Fibroblast of the conjunctiva (primary cell): Measurements from ENCODE around the gene PLEKHG5.
A peak's percentile ranks its signal among the peaks of the same experiment; 100 is the strongest.
"Not testable (repeated sequence)": the region's sequence is repeated elsewhere in the genome, so short reads cannot be mapped to it uniquely, and the experiment has no call there.

Experiments
- DNase-seq: peaks from one replicate; pipeline ENCODE4 v3.0.0-alpha.2; 2010; ENCODE audit warnings: low read depth

The PLEKHG5 gene

DNA sequence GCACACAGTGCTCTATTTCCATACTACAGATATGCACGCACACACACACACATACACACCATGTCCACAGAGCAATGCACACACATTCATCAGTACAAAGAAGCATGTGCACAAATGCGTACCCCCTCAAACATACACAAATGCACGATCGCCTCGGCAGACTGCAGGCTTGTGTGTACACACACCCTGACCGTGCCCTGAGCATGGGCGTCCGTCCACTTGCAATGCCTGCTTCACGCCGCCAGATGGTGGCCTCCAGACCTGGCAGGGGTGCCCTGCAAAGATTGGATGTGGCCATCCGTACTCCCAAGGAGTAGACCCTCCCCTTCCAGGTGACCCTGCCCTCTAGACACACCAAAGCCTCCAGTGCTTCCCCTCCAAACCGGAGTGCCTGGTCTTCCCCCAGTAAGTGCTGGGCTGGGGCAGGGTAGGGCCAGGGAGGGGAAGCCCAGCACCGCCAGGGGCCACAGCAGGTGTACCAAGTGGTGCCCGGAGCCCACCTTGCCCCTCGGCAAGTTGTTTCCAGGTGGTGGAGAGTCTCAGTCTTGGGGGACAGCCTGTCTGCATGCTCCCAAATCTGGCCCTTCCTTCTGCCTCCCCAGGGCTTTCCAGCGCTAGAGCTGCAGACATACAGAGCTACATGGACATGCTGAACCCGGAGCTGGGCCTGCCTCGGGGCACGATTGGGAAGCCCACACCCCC lies 46.3 kb downstream of the PLEKHG5 start:
- DNase-seq, result no peak

DNA sequence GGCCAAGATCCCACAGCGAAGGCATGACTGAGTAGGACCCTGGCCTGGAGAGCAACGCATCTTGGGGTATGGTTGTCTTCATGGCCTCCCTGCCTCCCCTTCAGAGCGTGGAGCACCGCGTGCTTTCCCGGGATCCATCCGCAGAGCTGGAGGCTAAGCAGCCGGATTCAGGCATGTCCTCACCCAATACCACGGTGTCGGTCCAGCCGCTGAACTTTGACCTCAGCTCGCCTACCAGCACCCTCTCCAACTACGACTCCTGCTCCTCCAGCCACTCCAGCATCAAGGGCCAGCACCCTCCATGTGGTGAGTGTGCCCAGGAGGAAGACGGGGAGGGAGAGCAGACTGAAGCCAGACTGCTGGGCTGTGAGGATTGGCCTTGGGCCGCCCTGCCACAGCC lies 47.1 kb downstream of the PLEKHG5 start:
- no peak for DNase-seq

DNA sequence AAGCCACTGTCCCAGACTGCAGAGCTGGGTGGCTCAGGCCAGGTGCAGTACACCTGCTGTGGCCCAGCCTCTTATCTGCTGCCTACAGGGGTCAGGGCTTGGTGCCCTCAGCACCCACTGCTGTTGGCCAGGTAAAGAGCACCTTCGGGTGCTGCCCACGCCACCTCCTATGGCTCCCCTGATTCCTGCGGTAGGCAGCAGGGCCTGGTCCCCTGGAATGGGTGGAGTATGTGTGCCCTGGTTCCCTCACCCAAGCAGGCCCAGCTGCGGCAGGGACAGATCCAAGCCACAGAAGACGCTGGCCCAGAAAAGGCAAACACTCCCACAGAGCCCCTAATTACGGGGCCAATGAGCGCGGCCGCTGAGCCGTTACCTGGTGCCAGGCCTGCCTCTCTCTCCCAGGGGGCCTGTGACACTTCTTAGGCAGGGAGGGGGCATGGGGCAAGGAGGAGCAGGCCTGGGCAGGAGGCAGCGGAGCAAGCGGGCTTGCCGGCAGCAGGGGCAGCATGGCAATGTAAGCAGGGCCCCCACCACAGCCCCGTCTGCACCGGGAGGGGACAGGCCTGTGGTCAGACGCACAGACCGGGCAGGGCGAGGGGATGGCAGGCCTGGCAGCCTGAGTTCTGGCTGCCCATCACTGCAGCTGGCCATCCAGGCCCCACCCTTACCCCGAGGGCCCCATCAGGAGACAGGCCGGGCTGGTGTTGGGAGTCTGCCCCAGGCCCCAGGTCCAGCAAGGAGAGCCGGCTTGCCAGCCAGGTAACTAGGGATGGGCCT lies 47.9 kb downstream of the PLEKHG5 start:
- DNase-seq, result no peak

DNA sequence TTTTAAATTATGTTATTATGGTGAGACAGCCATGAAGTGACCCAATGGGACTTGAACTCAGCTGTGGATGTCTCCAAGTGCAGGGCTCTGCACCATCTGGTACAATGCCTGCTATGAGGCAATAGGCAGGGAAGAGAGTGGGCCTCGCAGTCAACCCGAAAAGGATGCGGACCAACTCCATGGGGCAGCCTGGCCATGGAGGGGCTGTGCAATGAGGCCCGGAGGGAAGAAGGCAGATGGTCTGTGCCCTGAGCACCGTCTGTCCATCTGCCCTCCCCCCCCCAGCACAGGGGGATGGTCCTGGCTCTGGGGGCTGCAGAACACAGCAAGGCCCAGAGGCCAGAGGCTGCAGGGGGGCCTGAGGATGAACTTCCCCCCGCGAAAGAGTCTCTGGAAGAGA lies 49.9 kb downstream of the PLEKHG5 start:
- DNase-seq, result no peak

DNA sequence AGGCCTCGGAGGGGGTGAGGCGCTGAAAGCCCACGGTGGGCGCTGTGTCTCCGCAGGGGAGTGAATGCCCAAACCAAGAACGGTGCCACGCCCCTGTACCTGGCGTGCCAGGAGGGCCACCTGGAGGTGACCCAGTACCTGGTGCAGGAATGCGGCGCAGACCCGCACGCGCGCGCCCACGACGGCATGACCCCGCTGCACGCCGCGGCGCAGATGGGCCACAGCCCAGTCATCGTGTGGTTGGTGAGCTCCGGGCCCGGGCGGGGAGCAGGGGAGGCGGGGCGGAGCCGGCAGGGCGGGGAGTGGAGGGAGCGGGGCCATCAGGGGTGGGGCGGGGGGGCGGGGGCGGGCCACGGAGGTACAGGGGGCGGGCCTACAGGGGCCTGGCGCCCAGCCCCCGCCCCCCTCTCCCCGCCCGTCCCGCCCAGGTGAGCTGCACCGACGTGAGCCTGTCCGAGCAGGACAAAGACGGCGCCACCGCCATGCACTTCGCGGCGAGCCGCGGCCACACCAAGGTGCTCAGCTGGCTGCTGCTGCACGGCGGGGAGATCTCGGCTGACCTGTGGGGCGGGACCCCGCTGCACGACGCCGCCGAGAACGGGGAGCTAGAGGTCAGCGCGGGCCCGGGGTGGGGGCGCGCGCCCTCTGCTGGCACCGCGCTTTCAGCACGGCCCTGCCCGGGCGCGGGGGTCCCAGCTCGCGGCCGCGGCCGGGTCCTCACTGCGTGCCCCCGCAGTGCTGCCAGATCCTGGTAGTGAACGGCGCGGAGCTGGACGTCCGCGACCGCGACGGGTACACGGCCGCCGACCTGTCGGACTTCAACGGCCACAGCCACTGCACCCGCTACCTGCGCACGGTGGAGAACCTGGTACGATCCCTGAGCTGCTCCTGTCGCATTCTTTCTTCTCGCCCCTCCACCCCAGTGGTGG lies 51.0 kb downstream of the PLEKHG5 start:
- no peak for DNase-seq

DNA sequence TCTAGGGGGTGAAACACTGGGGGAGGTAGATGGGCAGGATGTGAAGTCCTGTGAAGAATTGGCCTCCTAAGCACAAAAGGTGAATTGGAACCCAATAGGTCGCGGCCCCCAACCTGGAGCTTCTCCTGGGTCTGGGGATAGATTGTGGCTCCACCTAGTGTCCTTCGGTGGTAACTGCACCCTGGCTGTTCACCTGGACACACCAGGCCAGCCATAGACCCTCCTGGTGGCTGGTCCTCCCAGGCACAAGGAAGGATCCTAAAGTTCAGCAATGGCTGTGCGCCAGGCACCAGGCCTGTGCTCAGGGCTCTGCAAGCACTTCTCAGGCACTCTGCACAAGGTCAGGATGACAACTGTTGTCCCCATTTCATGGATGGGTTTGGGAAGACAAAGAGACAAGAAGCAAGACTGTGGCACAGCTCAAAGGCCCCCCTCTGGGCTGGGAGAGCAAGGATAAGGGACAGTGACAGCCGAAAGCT lies 53.4 kb downstream of the PLEKHG5 start:
- DNase-seq, result peak; percentile 20

DNA sequence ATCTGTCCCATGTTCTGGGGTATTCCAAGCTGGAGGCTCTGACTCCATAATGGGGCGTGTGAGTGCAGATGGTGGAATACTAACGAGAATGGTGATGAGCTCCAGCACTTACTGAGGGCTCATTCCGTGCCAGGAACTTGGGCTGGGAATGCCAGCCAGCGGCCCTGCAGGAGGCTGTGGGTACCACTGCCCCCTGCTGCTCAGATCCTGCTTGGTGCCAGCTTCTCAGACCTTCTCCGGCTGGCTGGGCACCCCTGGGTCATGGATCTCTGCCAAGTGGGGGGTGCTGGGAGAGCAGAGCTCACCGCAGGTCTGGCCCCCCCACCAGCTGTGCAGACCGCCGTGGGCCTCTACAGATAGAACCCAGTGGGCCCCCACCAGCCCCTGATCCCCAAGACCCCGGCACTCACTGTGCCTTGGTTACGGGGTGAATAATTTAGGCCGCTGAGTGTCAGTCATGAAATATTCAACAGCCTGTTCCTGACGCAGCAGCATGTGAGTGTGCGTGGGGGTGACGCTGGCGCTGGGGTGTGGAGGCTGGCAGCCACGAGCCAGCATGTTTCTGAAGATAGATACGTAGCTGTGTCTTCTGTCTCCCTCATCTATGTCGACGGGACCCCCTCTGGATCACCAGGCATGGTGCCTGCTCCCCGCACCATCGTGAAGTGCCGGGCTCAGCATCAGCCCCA lies 54.3 kb downstream of the PLEKHG5 start:
- not testable (repeated sequence) for DNase-seq

DNA sequence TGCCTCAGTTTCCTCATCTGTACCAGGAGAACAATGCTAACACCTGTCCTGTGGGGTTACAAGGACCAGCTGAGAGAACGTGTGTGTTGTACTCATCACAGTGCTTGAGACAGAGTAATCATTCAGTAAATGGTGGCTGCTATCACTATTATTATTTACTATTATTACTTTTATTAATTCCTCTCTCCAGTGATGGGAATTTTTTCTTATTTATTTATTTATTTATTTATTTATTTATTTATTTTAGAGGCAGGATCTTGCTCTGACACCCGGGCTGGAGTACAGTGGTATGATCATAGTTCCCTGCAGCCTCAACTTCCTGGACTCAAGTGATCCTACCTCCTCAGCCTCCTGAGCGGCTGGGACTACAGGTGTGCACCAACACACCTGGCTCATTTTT lies 55.2 kb downstream of the PLEKHG5 start:
- not testable (repeated sequence) for DNase-seq

DNA sequence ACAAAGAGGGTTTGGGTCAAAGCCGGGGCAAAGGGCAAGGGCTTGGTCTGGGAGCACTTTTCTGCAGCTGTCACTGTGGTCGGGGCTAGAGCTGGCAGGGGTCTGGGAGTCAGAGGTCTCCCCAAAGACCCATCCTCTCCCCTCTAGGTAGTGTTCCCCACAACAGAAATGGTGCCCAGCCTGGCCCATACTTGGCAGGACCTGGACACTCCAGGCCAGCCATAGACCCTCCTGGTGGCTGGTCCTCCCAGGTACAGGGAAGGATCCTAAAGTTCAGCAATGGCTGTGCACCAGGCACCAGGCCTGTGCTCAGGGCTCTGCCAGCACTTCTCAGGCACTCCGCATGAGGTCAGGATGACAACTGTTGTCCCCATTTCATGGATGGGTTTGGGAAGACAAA lies 55.9 kb downstream of the PLEKHG5 start:
- no peak for DNase-seq

DNA sequence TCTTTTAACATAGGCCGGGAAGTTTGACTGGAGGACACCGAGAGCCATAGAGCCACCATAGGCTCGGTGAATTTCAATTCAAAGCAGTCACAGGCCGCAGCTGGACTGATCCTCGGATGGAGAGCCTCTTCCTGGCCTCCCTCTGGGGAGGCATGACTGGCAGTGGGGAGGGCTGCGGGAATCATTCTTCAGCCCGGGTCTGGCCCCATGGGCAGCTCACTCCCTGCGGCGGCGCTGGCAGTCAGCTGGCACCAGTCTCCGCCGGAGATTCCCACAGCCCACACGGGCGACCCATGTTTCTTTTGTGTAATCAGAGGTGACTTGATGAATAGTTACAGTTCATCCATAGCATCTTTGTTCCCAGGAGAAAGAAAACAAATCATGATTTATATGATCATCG lies 56.3 kb downstream of the PLEKHG5 start:
- no peak for DNase-seq

DNA sequence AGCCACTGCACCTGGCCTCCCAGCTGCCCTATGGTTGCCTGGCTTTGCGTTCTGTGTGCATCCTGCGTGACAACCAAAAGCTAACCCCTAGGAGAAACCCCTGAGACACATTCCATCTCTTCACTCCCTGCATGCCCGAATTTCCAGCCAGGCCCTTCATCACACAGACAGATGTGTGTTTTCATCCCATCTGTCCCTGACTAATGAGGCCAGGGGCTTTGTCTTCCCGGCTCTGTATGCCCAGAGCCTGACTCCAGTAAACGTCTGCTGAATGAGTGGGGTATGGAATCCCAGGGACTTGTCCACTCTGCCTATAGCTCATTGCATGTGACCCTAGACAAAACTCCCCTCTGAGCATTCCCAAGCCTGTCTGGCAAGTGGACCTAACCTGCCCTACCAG lies 57.3 kb downstream of the PLEKHG5 start:
- no peak for DNase-seq

DNA sequence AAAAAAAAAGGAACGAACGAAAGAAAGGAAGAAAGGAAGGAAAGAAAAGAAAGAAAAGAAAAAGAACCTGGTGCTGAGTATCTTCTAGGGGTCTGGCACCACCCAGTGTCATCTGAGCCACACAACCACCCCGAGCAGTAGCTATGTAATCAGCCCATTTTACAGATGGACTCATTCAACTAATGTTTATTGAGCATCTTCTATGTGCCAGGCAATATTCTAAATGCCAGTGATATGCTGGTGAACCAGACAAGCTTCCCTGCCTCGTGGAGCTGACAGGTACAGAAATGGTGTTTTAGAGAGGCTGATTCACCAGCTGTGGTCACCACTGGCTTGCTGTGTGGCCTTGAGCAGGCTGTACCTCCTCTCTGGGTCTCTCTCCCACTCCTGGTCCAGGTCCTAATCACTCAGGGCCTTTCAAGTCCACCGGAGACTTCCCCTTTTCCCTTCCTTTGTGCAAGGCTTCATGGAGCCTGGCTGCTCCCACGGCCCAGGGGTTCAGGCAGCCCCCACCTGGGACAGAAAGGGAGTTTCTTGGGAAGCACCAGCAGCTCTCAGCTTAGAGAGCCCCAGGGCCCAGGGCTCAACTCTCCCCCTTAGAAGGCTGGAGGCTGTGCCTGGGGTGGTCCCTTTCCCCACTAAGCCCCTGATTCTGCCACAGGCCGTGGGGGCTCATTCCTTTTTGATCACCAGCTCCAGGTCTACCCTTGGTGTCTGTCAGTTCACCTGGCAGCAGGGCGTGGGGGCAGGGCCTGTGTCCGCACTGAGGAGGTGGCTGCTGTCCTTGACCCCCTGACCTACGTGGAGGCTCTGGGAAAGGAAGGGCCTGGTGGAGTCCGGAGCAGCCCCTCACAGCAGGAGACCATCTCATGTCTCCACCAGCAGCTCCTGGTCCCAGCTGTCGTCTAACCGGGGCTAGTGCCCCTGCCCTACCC lies 59.6 kb downstream of the PLEKHG5 start:
- DNase-seq, result not testable (repeated sequence)

DNA sequence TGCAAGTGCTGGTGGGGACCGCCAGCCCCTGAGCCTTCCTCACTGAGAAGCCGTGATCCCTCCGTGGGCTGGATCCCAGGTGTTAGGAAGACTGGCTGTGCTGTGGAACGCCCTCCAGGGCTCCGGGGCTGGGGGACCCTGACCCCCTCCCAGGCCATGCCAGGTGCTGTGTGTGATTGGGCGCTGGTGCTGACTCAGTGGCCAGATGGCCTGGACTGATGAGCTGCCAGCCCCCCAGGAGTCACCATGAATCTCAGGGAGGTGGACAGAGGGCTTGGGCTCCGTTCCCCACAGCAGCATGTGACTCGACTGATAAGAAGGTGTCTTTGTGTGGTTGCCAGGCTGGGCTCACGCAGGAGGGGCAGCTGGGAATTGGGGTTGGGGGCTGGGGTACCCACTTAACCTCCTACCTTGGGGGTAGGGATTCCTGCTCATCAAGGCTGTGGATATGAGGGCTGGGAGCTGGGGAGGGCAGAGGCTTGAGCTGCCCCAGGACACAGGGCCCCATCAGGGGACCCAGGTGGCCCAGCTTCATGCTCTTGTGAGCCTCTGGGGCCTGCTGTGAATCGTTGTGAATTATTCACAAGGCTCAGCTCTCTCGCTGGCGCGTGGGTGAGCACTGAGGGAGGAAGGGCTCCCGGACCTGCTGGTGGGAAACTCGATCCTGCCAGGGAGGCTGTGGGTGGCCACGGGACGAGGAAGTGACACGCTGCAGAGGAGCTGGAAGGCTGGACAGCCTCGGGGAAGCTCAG lies 61.6 kb downstream of the PLEKHG5 start:
- DNase-seq, result not testable (repeated sequence)

DNA sequence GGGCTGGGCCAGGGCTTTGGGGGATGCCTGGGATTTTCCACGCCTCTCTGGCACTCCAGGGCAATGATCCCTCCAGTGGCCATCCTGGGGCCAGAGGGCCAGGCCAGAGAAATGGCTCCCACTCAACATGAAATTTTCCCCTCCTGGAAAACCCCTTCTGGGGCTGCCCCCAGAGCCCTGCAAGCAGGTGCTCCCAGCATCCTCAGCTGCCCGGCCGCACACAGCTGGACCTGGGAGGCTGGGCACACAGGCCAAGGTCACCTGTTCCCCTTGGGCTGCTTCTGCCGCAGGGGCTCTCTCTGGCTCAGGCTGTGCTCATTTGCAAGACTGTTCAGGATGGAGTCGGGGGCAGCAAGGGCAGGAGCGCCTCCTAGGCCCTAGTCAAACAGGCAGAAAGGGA lies 63.0 kb downstream of the PLEKHG5 start:
- not testable (repeated sequence) for DNase-seq

DNA sequence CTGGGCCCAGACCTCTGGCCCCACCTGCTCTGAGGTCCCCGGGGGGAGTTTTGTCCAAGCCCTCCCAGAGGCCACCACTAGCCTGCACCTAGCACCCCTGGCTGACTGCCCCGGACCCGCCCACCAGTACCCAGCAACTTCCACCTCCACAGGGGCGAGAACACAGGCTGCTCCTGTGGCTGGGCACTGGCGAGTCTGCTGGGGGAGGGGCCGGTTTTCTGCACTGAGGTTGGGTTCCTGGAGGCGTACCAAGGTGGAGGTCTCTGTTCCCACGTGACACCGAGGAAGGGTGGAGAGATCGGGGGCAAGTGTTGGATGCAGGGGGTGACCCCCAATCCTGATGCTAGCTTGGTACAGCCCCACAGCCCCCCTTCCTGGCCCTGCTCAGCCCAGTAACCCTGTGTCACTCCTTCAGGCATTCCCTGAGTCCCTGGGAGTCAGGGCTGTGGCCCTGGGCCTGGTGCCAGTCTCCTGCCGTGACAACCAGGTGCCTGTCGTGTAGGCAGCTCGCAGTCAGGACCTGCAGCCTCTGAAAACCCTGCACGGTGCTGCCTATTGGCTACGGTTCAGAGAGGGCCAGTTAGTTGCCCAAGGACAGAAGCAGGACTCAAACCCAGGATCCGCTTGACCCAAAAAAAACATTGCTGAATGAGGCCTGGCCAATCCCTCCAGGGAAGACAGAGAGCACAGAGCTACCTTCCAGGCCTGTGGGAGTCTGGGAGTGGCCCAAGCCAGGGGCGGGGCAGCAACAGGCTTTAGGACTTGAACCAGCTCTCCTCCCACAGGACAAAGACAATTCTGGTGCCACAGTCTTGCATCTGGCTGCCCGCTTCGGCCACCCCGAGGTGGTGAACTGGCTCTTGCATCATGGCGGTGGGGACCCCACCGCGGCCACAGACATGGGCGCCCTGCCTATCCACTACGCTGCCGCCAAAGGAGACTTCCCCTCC lies 63.8 kb downstream of the PLEKHG5 start:
- no peak for DNase-seq

DNA sequence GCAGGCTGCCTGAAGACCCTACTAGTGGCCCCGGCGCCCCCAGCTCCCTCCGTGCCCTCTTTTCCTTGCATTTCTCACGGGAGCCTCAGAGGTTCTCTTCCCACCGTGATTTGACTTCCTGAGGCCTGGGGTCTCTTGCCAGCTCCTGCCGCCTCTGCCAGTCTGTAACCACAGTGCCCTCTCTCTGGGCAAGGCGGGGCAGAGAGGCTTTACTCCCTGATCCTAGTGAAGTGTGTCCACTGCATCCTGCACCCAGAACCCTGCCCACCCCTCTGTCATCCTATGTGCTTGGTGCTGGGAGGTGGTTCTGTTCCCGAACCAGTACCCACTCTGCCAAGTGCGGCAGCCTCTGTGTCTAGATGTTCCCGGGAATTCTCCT lies 64.5 kb downstream of the PLEKHG5 start:
- DNase-seq, result no peak

DNA sequence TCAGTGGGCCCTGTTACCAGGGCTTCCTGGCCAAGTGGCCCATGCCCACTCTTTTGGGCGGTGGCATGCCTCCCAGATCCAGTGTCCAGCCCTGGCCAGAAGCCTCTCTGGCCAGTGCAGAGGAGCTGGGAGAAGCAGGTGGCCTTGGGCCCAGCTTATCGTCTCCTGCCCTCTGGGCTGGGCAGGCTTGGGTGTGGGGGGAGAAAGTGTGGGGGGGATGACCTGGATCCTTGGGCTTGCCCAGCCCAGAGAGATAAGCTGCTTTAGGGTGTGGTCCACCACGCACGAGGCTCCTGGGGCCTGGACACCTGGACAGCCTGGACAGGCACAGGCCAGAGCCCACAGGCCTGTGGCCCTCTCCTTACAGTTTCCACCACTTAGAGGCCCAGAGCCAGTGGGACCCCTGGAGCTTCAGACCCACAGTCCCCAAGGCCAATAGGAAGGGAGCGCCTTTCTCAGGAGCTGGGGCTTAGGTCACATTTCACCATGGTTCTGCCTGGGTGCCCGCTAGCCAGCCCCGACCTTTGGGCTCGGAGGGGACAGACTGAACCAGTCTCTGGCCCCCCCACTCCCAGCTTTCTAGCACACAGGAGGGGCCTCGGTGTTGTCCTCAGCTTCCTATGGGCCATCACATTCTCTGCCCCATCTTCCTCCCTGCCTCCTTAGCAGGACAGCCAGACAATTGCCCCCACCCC lies 65.0 kb downstream of the PLEKHG5 start:
- DNase-seq, result no peak

DNA sequence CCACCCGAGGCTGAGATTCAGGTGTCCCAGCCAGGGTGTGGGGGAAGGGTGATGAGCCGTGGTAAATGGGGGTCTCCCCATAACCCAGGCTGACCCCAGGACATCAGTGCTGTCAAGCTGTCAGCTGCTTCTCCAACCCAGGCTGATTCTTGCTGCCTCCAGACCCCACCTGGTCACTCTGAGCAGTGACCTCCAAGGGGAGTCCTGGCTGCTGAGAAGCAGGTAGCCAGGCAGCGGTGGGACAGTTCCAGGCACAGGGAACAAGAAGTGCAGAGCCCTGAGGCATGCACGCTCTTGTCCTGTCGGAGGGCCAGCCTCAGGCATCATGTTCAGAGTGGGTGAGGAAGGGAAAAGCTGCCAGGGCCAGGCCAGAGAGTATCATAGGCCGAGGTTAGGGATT lies 65.8 kb downstream of the PLEKHG5 start:
- DNase-seq, result no peak
